Measurements from ENCODE around the gene FGF12.

FGF12 gene

DNA sequence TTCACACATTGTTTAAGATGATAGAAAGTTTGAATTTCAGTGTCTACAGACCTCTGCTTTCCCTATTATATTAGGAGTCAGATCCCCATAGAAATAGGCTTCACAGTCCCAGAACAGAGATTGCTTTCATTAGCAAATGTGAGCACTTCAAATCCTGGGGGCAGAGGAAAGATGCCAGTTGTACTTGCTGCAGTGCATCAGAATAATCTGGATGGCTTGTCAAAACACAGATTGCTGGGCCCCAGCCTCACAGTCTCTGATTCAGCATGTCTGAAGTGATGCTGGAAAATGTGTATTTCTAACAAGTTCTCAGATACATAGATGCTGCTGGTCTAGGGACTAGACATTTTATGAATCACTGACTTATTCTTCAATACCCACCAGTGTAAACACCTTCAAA, 375.2 kb downstream of the FGF12 start:
- Mint-ChIP-seq H3K36me3 (no peaks in the 10 kb centered on the region), H3K9me3 (no peaks in the 10 kb centered on the region), H3K4me1 (no peaks in the 10 kb centered on the region), H3K27ac (no peak overlapping the region), H3K27me3 (no peaks in the 10 kb centered on the region), H3K4me3 (no peak overlapping the region)
- ATAC-seq = no peak

DNA sequence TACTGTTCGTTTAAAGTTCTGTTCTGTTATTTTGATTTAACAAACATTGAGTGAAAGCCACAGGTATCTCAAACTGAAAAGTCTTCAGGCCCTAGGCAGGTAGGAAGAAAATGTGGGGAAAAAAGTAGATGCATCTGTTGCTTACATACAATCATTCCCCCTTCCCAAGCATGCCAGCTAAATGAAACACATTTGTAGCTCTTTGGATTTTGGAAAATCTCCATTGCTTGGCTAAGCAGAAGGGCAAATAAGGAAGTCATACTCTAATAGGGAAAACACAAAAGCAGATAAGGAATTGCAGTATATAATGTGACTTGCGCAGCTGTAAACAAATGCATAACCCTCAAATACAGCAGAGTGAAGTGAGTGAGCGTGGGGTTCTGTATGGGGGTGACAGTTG, 375.9 kb downstream of the FGF12 start:
- Mint-ChIP-seq H3K36me3 (no peaks in the 10 kb centered on the region), H3K4me3 (no peak overlapping the region), H3K4me1 (no peaks in the 10 kb centered on the region), H3K9me3 (no peaks in the 10 kb centered on the region), H3K27ac (no peak overlapping the region), H3K27me3 (no peaks in the 10 kb centered on the region)
- no peak for ATAC-seq

DNA sequence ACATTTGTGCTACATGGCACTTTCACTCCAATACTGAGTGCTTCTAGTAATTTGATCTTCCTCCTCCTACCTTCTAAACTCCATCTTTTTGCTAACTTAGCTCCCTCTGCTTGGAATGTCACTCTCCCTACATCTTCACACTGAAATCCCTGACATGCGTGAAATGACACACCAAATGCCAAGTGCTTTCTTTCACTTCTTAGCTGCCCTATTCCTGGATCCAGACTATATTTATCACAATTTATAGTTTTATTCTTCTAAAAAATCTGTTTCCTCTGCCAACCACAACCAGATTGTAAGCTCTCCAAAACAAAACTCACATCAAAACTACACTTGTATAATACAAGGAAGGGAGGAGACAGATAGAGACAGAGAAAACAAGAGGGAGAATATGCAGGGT, 387.3 kb downstream of the FGF12 start:
- Mint-ChIP-seq H3K4me1 (no peaks in the 10 kb centered on the region), H3K4me3 (no peak overlapping the region), H3K9me3 (no peaks in the 10 kb centered on the region), H3K27me3 (peaks cover 10% of the 10 kb centered on the region), H3K36me3 (no peaks in the 10 kb centered on the region), H3K27ac (no peak overlapping the region)
- no peak for ATAC-seq

- Mint-ChIP-seq H3K36me3 (no peaks in the 10 kb centered on the region), H3K27ac (no peak overlapping the region), H3K9me3 (no peaks in the 10 kb centered on the region), H3K27me3 (peaks cover 10% of the 10 kb centered on the region), H3K4me1 (no peaks in the 10 kb centered on the region), H3K4me3 (no peak overlapping the region)
- no peak for ATAC-seq
Measured at GRCh38 chr3:192339214-192339613, 388.1 kb downstream of the FGF12 start.

DNA sequence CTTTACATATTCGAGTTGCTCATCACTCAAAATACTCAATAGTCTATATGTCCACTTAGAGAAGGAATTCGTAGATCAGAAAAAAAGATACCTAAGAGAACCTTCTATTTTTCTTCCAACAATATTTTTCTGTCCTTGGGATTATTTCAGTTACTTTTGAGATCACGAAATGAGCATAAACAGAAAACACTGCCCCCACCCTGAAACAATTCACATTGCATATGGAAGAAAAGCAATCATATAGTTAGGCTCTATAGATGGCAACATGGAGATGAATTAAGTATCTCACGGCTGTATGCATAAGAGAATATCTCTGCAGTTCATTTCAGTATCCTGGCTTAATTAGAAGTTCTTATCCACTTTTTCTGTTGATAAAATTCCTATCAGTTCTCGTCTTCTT, 391.1 kb downstream of the FGF12 start:
- no peak for ATAC-seq
- Mint-ChIP-seq H3K27me3 (peaks cover 10% of the 10 kb centered on the region), H3K27ac (no peak overlapping the region), H3K9me3 (no peaks in the 10 kb centered on the region), H3K4me3 (no peak overlapping the region), H3K4me1 (peaks cover 11% of the 10 kb centered on the region), H3K36me3 (no peaks in the 10 kb centered on the region)

DNA sequence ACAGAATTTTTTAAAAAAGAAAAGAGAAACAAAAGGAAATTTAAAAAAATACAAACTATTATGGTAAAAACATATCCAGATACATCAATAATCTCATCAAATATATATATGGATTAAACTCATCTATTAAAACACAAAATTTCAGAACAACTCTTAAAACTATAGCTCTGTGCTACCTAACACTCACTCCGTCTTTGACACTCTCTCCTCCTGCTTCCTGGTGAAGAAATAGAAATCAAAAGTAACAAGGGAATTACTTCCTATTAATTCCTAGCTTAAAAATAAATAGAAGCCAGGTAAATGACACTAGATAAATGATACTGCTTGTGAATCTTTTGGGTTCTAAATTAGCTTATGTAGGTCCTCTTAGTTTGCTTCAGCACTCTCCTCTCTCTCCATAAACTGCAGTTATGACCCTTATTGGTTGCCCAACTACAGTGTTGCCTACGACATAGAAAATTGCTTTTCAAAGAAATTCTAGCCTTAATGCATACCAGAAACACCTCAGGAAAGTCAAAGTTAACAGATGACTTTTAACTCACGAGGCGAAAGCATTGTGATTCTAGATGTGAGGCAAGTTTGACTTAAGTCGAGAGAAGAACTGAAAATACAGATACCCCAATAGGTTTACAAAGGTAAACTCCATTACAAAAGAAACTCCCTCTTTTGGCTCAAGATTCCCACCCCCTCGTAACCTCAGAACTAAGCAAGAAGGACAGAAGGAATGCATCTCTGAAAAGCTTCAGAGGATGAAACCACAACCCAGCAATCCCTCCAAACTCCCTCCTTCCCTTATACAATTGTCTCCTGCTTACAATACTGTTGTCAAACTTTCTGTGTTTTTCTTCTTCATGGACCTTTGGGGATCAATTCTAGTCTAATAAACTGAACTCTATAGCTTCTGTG, 394.7 kb downstream of the FGF12 start:
- ATAC-seq = no peak
- Mint-ChIP-seq H3K4me1 (peaks cover 14% of the 10 kb centered on the region), H3K4me3 (peak overlapping the region; percentile 45), H3K9me3 (no peaks in the 10 kb centered on the region), H3K27ac (no peak overlapping the region), H3K27me3 (no peaks in the 10 kb centered on the region), H3K36me3 (no peaks in the 10 kb centered on the region)

DNA sequence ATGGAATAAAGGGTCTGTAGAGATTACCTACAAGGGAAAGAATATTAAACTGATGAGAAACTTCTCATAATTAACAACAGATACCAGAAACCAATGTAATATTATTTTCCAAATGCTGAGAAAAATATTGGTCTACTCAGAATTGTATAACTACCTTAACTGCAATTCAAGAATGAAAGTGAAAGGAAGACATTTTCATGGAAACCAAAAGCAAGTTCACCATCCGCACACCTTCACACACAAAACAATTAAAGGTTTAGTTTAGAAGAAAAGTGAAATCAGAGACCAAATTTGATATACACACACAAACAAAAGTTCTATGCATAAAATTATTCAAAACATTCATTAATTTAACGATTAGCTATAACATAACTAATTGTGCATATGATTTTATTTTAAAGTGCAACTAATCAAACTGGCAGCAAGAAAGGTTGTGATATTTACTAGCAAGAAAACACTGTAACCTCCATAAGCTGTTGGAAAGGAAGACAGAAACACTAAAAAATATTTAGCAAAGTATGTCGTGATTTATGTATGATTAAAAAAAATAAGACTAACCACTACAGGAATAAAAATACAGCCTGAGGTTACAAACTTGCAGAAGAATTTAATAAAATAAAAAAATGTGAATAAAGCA, 395.5 kb downstream of the FGF12 start:
- no peak overlapping the region for H3K27ac Mint-ChIP-seq
- H3K27me3 Mint-ChIP-seq = no peaks in the 10 kb centered on the region
- H3K4me1 Mint-ChIP-seq = peaks cover 14% of the 10 kb centered on the region
- ATAC-seq = no peak
- H3K9me3 Mint-ChIP-seq = no peaks in the 10 kb centered on the region
- H3K4me3 Mint-ChIP-seq = peak overlapping the region; percentile 41
- no peaks in the 10 kb centered on the region for H3K36me3 Mint-ChIP-seq

- no peaks in the 10 kb centered on the region for H3K36me3 Mint-ChIP-seq
- H3K27ac Mint-ChIP-seq = no peak overlapping the region
- peaks cover 7% of the 10 kb centered on the region for H3K4me1 Mint-ChIP-seq
Measured at GRCh38 chr3:192326656-192327055, 400.7 kb downstream of the FGF12 start.

GRCh38 chr3:192317564-192317963, 409.8 kb downstream of the FGF12 start:
- peaks cover 3% of the 10 kb centered on the region for H3K9me3 Mint-ChIP-seq
- H3K4me3 Mint-ChIP-seq = no peak overlapping the region
- no peak overlapping the region for H3K27ac Mint-ChIP-seq

More at GRCh38 chr3:192326656-192327055, 400.7 kb downstream of the FGF12 start:
- ATAC-seq = no peak
- Mint-ChIP-seq H3K4me3 (no peak overlapping the region), H3K27me3 (no peaks in the 10 kb centered on the region), H3K9me3 (peaks cover 3% of the 10 kb centered on the region)

GRCh38 chr3:192313605-192314004, 413.7 kb downstream of the FGF12 start:
- Mint-ChIP-seq H3K27ac (no peak overlapping the region), H3K4me1 (no peaks in the 10 kb centered on the region), H3K4me3 (no peak overlapping the region), H3K9me3 (no peaks in the 10 kb centered on the region), H3K27me3 (peaks cover 21% of the 10 kb centered on the region), H3K36me3 (no peaks in the 10 kb centered on the region)
- ATAC-seq = no peak

More at GRCh38 chr3:192317564-192317963, 409.8 kb downstream of the FGF12 start:
- H3K27me3 Mint-ChIP-seq = peaks cover 35% of the 10 kb centered on the region
- H3K36me3 Mint-ChIP-seq = no peaks in the 10 kb centered on the region
- no peaks in the 10 kb centered on the region for H3K4me1 Mint-ChIP-seq
- ATAC-seq = no peak

DNA sequence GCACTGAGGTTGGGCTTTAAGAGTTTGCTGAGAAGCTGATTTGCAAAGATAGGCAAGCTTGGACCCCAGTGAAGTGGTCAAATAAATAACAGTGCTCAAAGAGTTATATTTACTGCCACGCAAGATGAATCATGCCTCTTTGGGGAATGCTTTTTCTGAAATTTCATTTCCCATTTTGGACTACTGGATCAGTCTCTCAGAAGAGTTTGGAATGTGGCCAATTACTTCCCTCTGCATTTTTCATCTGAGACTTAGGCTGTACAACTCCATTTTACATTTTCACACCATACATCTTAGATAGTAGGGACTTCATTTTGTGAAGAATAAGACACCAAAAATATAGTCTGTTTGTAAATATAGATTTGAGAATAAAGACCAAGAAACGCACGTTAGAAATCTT, 419.7 kb downstream of the FGF12 start:
- no peak overlapping the region for H3K27ac Mint-ChIP-seq
- no peaks in the 10 kb centered on the region for H3K9me3 Mint-ChIP-seq
- no peaks in the 10 kb centered on the region for H3K4me1 Mint-ChIP-seq

GRCh38 chr3:192303235-192303634, 424.1 kb downstream of the FGF12 start:
- H3K27me3 Mint-ChIP-seq = peaks cover 31% of the 10 kb centered on the region
- H3K27ac Mint-ChIP-seq = no peak overlapping the region
- H3K4me1 Mint-ChIP-seq = no peaks in the 10 kb centered on the region
- ATAC-seq = no peak
- H3K4me3 Mint-ChIP-seq = no peak overlapping the region
- no peaks in the 10 kb centered on the region for H3K36me3 Mint-ChIP-seq
- H3K9me3 Mint-ChIP-seq = no peaks in the 10 kb centered on the region

More for the DNA sequence above, 419.7 kb downstream of the FGF12 start:
- no peak for ATAC-seq
- H3K4me3 Mint-ChIP-seq = no peak overlapping the region
- H3K36me3 Mint-ChIP-seq = no peaks in the 10 kb centered on the region
- peaks cover 10% of the 10 kb centered on the region for H3K27me3 Mint-ChIP-seq

DNA sequence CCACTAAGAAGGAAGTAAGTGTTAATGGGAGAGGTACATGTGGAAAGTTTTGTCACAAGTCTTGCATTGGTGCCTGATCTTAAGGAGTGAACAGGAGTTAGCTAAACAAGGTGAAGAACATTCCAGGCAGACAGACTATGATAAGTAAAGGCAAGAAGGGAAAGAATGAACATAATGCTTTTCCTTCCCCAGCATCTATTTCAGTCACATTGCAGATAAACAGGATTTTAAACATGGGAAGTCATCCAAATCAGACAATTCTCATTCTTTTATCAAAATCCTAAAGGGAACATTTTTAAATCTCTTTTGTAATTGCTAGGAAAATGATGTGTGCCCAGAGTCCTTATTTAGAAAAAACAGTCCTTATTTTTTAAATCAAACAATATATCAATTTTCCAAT, 424.6 kb downstream of the FGF12 start:
- no peaks in the 10 kb centered on the region for H3K9me3 Mint-ChIP-seq
- no peak overlapping the region for H3K27ac Mint-ChIP-seq
- ATAC-seq = no peak

GRCh38 chr3:192299921-192300320, 427.4 kb downstream of the FGF12 start:
- Mint-ChIP-seq H3K4me1 (no peaks in the 10 kb centered on the region), H3K36me3 (no peaks in the 10 kb centered on the region), H3K4me3 (no peak overlapping the region), H3K9me3 (no peaks in the 10 kb centered on the region), H3K27ac (no peak overlapping the region), H3K27me3 (peaks cover 37% of the 10 kb centered on the region)
- ATAC-seq = no peak

More for the DNA sequence above, 424.6 kb downstream of the FGF12 start:
- Mint-ChIP-seq H3K36me3 (no peaks in the 10 kb centered on the region), H3K27me3 (peaks cover 37% of the 10 kb centered on the region), H3K4me3 (no peak overlapping the region), H3K4me1 (no peaks in the 10 kb centered on the region)

DNA sequence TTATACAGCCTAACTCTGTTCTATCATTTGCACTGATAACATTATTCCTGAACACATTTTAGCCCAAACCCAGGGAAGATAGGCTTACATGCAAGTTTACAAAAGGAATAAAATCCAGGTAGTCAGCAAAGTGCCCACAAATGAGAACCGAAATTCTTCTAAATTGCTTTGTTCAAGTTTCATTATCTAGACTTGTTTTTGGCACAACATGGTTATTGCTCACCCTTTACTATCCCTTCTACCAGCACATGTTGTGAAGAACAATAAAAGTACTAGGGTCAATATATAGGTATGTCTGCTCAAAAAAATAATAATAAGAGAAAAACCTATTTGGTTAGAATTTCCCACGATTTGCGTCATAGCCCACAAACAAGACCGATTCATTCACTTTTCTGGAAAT, 430.5 kb downstream of the FGF12 start:
- ATAC-seq = no peak
- Mint-ChIP-seq H3K4me1 (no peaks in the 10 kb centered on the region), H3K9me3 (no peaks in the 10 kb centered on the region), H3K4me3 (no peak overlapping the region), H3K36me3 (no peaks in the 10 kb centered on the region), H3K27me3 (peaks cover 29% of the 10 kb centered on the region), H3K27ac (no peak overlapping the region)

Data from stimulated activated memory B cell treated with anti-CD40 and anti-IgM and Interleukin-4, amounts not matched to agents 10 μg/mL and 1 μg/mL and 100 μg/mL, for 72 hours (primary cell).